Spinal cord (tissue), 10 donors: Measurements from ENCODE around the gene CCDC83. TPM values are rescaled to one million over a fixed set of nuclear protein-coding genes. Genes with fewer than 3 reads are reported as not detected.

Experiments
- DNase-seq, 6 donors: peaks; one replicate each; pipeline versions ENCODE4 v3.0.0 to v3.0.0-alpha.2; 2013 to 2015; ENCODE audit warnings: low spot score in 6 of 6, low read depth in 4 of 6
- H3K27ac ChIP-seq: one replicate; pipeline ENCODE4 v1.5.1; 2013; ENCODE audit warnings: low read depth, low read length, control low read depth
- H3K27me3 ChIP-seq: one replicate; pipeline ENCODE4 v1.6.1; 2013; ENCODE audit warnings: low read length; ENCODE audit not compliant: control insufficient read depth, insufficient read depth
- H3K36me3 ChIP-seq: one replicate; pipeline ENCODE4 v1.6.1; 2013; ENCODE audit warnings: low read length; ENCODE audit not compliant: control insufficient read depth, insufficient read depth
- H3K4me1 ChIP-seq: one replicate; pipeline ENCODE4 v1.6.1; 2013; ENCODE audit warnings: low read length; ENCODE audit not compliant: control insufficient read depth, insufficient read depth
- H3K4me3 ChIP-seq: one replicate; pipeline ENCODE4 v1.5.1; 2013; ENCODE audit warnings: low read depth, low read length, control low read depth
- H3K9me3 ChIP-seq: one replicate; pipeline ENCODE4 v1.6.1; 2013; ENCODE audit warnings: low read length; ENCODE audit not compliant: control insufficient read depth, insufficient read depth
- WGBS: methylation state at CpG from one replicate; pipeline ENCODE4 v1.1.5; 2013; ENCODE audit warnings: missing lambda C conversion rate; ENCODE audit not compliant: insufficient coverage; 5-methylcytosine and 5-hydroxymethylcytosine counted together
- long read RNA-seq, 4 donors: transcript quantifications; one replicate each; lab custom pipeline, GENCODE V29; 2026
- polyA plus RNA-seq, 2 donors: library from polyadenylated mRNA; unstranded; fragments of 120-200 nt; gene quantifications; one replicate each; pipeline ENCODE4 v1.2.1, GENCODE V29; 2013; ENCODE audit not compliant: insufficient read length in 2 of 2
- total RNA-seq, 2 donors: library from RNA; depleted of rRNA in 1 of 2; stranded (reverse); fragments of 120-200 nt in 1 of 2; fragments of >200 nt in 1 of 2; gene quantifications; one replicate each; pipeline versions ENCODE4 v1.2.3 to v1.2.4, GENCODE V29; 2013 to 2014
- donor health status: healthy.

Gene CCDC83
- total RNA-seq (not detected), polyA plus RNA-seq (not detected)
- long read RNA-seq, donor 1, result 0 reads
- long read RNA-seq, donor 2, result 0 reads
- long read RNA-seq, donor 3, result 0 reads
- long read RNA-seq, donor 4, result 0 reads

GRCh38 chr11:85855341-85855656 lies at the start of gene CCDC83:
CCDC83 (plus strand) TSS chr11:85855383; CDS start chr11:85865124, 9,741 bp downstream.
- no peaks in the 10 kb centered on the region for H3K9me3 ChIP-seq
- H3K27me3 ChIP-seq, result no peaks in the 10 kb centered on the region
- peak within 1 kb of the TSS; percentile 88 for H3K27ac ChIP-seq
- peak in 1 of 6 donors; percentile 13 for DNase-seq
- no peaks in the 10 kb centered on the region for H3K36me3 ChIP-seq
- H3K4me3 ChIP-seq, result peak within 1 kb of the TSS; percentile 56
- 15% methylated on average over 13 of the region's 13 CpGs for WGBS
- peaks cover 6% of the 10 kb centered on the region for H3K4me1 ChIP-seq

GRCh38 chr11:85805387-85805786 lies 49.8 kb upstream of the CCDC83 start:
- H3K27ac ChIP-seq, result no peak overlapping the region
- WGBS, result no CpG with 5 or more reads among the region's 1 CpG
- no peaks in the 10 kb centered on the region for H3K9me3 ChIP-seq
- H3K36me3 ChIP-seq, result no peaks in the 10 kb centered on the region
- H3K4me1 ChIP-seq, result peaks cover 8% of the 10 kb centered on the region
- H3K27me3 ChIP-seq, result peaks cover 4% of the 10 kb centered on the region
- no peak overlapping the region for H3K4me3 ChIP-seq
- no peak for DNase-seq

GRCh38 chr11:85806016-85806415 lies 49.2 kb upstream of the CCDC83 start:
- Histone ChIP-seq H3K27me3 (peaks cover 4% of the 10 kb centered on the region), H3K4me3 (no peak overlapping the region), H3K9me3 (no peaks in the 10 kb centered on the region), H3K4me1 (peaks cover 13% of the 10 kb centered on the region), H3K27ac (no peak overlapping the region), H3K36me3 (no peaks in the 10 kb centered on the region)
- no peak for DNase-seq

- Histone ChIP-seq H3K9me3 (no peaks in the 10 kb centered on the region), H3K4me3 (no peak overlapping the region), H3K36me3 (no peaks in the 10 kb centered on the region), H3K27ac (no peak overlapping the region), H3K4me1 (peaks cover 16% of the 10 kb centered on the region), H3K27me3 (peaks cover 4% of the 10 kb centered on the region)
- DNase-seq, result no peak
- WGBS, result 69% methylated on average over 2 of the region's 2 CpGs
Measured at GRCh38 chr11:85806876-85807275, 48.3 kb upstream of the CCDC83 start.

- Histone ChIP-seq H3K4me1 (peaks cover 16% of the 10 kb centered on the region), H3K9me3 (no peaks in the 10 kb centered on the region), H3K36me3 (no peaks in the 10 kb centered on the region), H3K27me3 (peaks cover 4% of the 10 kb centered on the region), H3K4me3 (no peak overlapping the region), H3K27ac (no peak overlapping the region)
- WGBS, result 100% methylated on average over 1 of the region's 4 CpGs
- DNase-seq, result no peak
Measured at GRCh38 chr11:85809191-85809590, 46.0 kb upstream of the CCDC83 start.

- peaks cover 16% of the 10 kb centered on the region for H3K4me1 ChIP-seq
- H3K27me3 ChIP-seq, result peaks cover 4% of the 10 kb centered on the region
- H3K9me3 ChIP-seq, result no peaks in the 10 kb centered on the region
- H3K36me3 ChIP-seq, result no peaks in the 10 kb centered on the region
- no peak overlapping the region for H3K4me3 ChIP-seq
- WGBS, result 8% methylated on average over 3 of the region's 4 CpGs
- no peak overlapping the region for H3K27ac ChIP-seq
- peak in 2 of 6 donors; percentile 24 to 50 for DNase-seq
Measured at GRCh38 chr11:85809863-85810262, 45.3 kb upstream of the CCDC83 start.

- no peak for DNase-seq
- Histone ChIP-seq H3K4me1 (peaks cover 16% of the 10 kb centered on the region), H3K36me3 (no peaks in the 10 kb centered on the region), H3K4me3 (peak overlapping the region; percentile 54), H3K27ac (no peak overlapping the region), H3K27me3 (peaks cover 4% of the 10 kb centered on the region), H3K9me3 (no peaks in the 10 kb centered on the region)
- WGBS, result 9% methylated on average over 2 of the region's 10 CpGs
Measured at GRCh38 chr11:85810521-85810870, 44.7 kb upstream of the CCDC83 start.

- no peaks in the 10 kb centered on the region for H3K9me3 ChIP-seq
- peaks cover 16% of the 10 kb centered on the region for H3K4me1 ChIP-seq
- H3K36me3 ChIP-seq, result no peaks in the 10 kb centered on the region
- WGBS, result 0% methylated on average over 56 of the region's 72 CpGs
- H3K27ac ChIP-seq, result no peak within 1 kb of the TSS
- H3K27me3 ChIP-seq, result peaks cover 4% of the 10 kb centered on the region
- H3K4me3 ChIP-seq, result peak within 1 kb of the TSS; percentile 54
- peak in 4 of 6 donors; percentile 15 to 79 (median 57) for DNase-seq
Measured at GRCh38 chr11:85810871-85811611, 44.1 kb upstream of the CCDC83 start, which contains the start of gene SYTL2. SYTL2 (minus strand) TSS chr11:85811141; CDS start chr11:85757725, 53,416 bp downstream.

- Histone ChIP-seq H3K9me3 (no peaks in the 10 kb centered on the region), H3K27me3 (peaks cover 4% of the 10 kb centered on the region), H3K27ac (no peak overlapping the region), H3K4me1 (peaks cover 16% of the 10 kb centered on the region), H3K36me3 (no peaks in the 10 kb centered on the region), H3K4me3 (peak overlapping the region; percentile 54)
- 80% methylated on average over 7 of the region's 13 CpGs for WGBS
- DNase-seq, result no peak
Measured at GRCh38 chr11:85811624-85812023, 43.6 kb upstream of the CCDC83 start.

GRCh38 chr11:85813721-85814120 lies 41.5 kb upstream of the CCDC83 start:
- H3K4me1 ChIP-seq, result peaks cover 16% of the 10 kb centered on the region
- H3K27ac ChIP-seq, result no peak overlapping the region
- H3K4me3 ChIP-seq, result no peak overlapping the region
- H3K27me3 ChIP-seq, result peaks cover 4% of the 10 kb centered on the region
- 83% methylated on average over 1 of the region's 9 CpGs for WGBS
- no peaks in the 10 kb centered on the region for H3K9me3 ChIP-seq
- no peak for DNase-seq
- H3K36me3 ChIP-seq, result no peaks in the 10 kb centered on the region
